Naive thymus-derived CD4-positive, alpha-beta T cell (primary cell): ENCODE data around the gene HS6ST3. TPM values are rescaled to one million over a fixed set of nuclear protein-coding genes. Genes with fewer than 3 reads are reported as not detected.

Experiments used
- ATAC-seq: fragments of 150-1000 bp; cut with Tn5 transposase; 2 replicates; pipeline ENCODE4 v1.10.0; 2021; ENCODE audit warnings: mild to moderate bottlenecking, moderate library complexity
- CTCF ChIA-PET: fragments of 350-600 bp; sonication (Branson Sonifier 250); formaldehyde crosslinking; loops from one replicate; lab custom pipeline; 2021; ENCODE audit warnings: antibody characterized with exemption; lab: Charles Lee
- POLR2A ChIA-PET: fragments of 350-600 bp; sonication (Branson Sonifier 250); formaldehyde crosslinking; loops from one replicate; lab custom pipeline; 2021; ENCODE audit warnings: antibody characterized with exemption, inconsistent platforms; lab: Charles Lee
- DNase-seq, 9 donors: peaks; one replicate each; pipeline versions ENCODE4 v3.0.0 to v3.0.0-alpha.2; 2020 to 2022; ENCODE audit warnings: mixed read lengths in 1 of 9
- H3K27ac ChIP-seq: one replicate; pipeline ENCODE4 v1.7.0; 2013; ENCODE audit warnings: mild to moderate bottlenecking, low read depth, low read length, moderate library complexity
- H3K27me3 ChIP-seq, 2 donors: one replicate each; pipeline ENCODE4 v1.7.0; 2013; ENCODE audit warnings: low read length in 2 of 2, mild to moderate bottlenecking in 2 of 2, moderate library complexity in 2 of 2; ENCODE audit not compliant: control insufficient read depth in 2 of 2, insufficient read depth in 2 of 2
- H3K36me3 ChIP-seq, 3 experiments: 1 replicate in 2 of 3; 2 replicates in 1 of 3; pipeline ENCODE4 v1.7.0; 2013; ENCODE audit warnings: low read length in 3 of 3, mild to moderate bottlenecking in 3 of 3, moderate library complexity in 1 of 3; ENCODE audit not compliant: insufficient read depth in 3 of 3, control insufficient read depth in 2 of 3
- H3K4me1 ChIP-seq, 2 donors: one replicate each; pipeline ENCODE4 v1.7.0; 2013; ENCODE audit warnings: low read length in 2 of 2, mild to moderate bottlenecking in 2 of 2, moderate library complexity in 1 of 2; ENCODE audit not compliant: control insufficient read depth in 2 of 2, insufficient read depth in 2 of 2
- H3K4me3 ChIP-seq: 2 replicates; pipeline ENCODE4 v1.7.0; 2013; ENCODE audit warnings: mild to moderate bottlenecking, low read length
- H3K9me3 ChIP-seq, 3 experiments: 1 replicate in 2 of 3; 2 replicates in 1 of 3; pipeline ENCODE4 v1.7.0; 2013; ENCODE audit warnings: low read length in 3 of 3; ENCODE audit not compliant: control insufficient read depth in 2 of 3
- H3K27ac Mint-ChIP-seq, 9 donors: one replicate each; pipeline ENCODE4 v1.8.0; 2020 to 2022; ENCODE audit warnings: mixed read lengths in 9 of 9, mild to moderate bottlenecking in 8 of 9, moderate library complexity in 5 of 9, inconsistent platforms in 2 of 9
- H3K27me3 Mint-ChIP-seq, 5 donors: one replicate each; pipeline ENCODE4 v1.8.0; 2021 to 2022; ENCODE audit warnings: mixed read lengths in 5 of 5, mild to moderate bottlenecking in 1 of 5
- H3K36me3 Mint-ChIP-seq, 5 donors: one replicate each; pipeline ENCODE4 v1.8.0; 2020 to 2022; ENCODE audit warnings: mixed read lengths in 5 of 5, mild to moderate bottlenecking in 3 of 5, inconsistent platforms in 1 of 5
- H3K4me1 Mint-ChIP-seq, 7 donors: one replicate each; pipeline ENCODE4 v1.8.0; 2020 to 2022; ENCODE audit warnings: mixed read lengths in 7 of 7, mild to moderate bottlenecking in 3 of 7, inconsistent platforms in 1 of 7
- H3K4me3 Mint-ChIP-seq, 10 donors: one replicate each; pipeline ENCODE4 v1.8.0; 2020 to 2022; ENCODE audit warnings: mild to moderate bottlenecking in 10 of 10, mixed read lengths in 10 of 10, moderate library complexity in 6 of 10, inconsistent platforms in 2 of 10
- H3K9me3 Mint-ChIP-seq, 11 donors: one replicate each; pipeline ENCODE4 v1.8.0; 2020 to 2022; ENCODE audit warnings: mixed read lengths in 11 of 11, mild to moderate bottlenecking in 4 of 11, inconsistent platforms in 1 of 11, moderate library complexity in 1 of 11
- intact Hi-C, 2 donors: fragments of 100-400 bp; cut with micrococcal nuclease; formaldehyde crosslinking; loops; one replicate each; pipeline ENCODE4 v1.15.1; 2023
- polyA plus RNA-seq, 2 donors: library from polyadenylated mRNA; unstranded; fragments of 300-500 nt; fragmentation: Illumina TruSeq; gene quantifications; one replicate each; pipeline ENCODE4 v1.2.3, GENCODE V29; 2021
- total RNA-seq, 6 experiments: library from RNA in 5 of 6; stranded (reverse) in 5 of 6; gene quantifications; 1 replicate in 5 of 6; 2 replicates in 1 of 6; pipeline ENCODE4 v1.2.3 and lab custom pipeline; 2021 to 2026

Gene HS6ST3
- total and polyA plus RNA-seq, 7 experiments from 2014 or later, result not detected

DNA sequence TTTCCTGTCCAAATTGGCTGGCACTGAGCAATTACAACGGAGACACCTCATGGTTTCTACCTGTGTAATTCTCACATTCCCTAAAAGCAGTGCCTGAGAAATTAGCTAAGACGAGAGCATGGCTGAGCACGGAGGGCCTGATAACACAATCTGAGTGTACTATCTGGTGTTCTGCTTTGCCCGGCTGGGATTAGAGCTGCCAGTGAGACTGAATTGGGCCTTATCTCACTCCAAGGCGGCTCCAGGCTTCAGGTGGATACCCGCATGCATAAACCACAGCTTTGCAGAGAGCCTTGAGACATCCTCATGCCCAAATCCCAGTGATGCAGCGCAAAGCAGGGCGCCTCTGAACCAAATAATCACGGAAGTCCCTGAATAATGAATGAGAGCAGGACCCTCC is 732.1 kb downstream of the HS6ST3 start:
- no peaks in the 10 kb centered on the region for H3K36me3 Mint-ChIP-seq
- ATAC-seq (no peak), DNase-seq (no peak)
- H3K4me1 ChIP-seq, result no peaks in the 10 kb centered on the region
- intact Hi-C loops, result no loop called here
- no peak overlapping the region for H3K27ac Mint-ChIP-seq
- ChIA-PET CTCF (no interaction called here), POLR2A (no interaction called here)
- H3K4me3 ChIP-seq, result no peak overlapping the region
- H3K36me3 ChIP-seq, result no peaks in the 10 kb centered on the region
- H3K4me3 Mint-ChIP-seq, result no peak overlapping the region
- peaks cover 0 to 12% (median 0%) of the 10 kb centered on the region in 5 donors for H3K27me3 Mint-ChIP-seq
- H3K27me3 ChIP-seq, result no peaks in the 10 kb centered on the region
- H3K27ac ChIP-seq, result no peak overlapping the region
- H3K9me3 ChIP-seq, result no peaks in the 10 kb centered on the region
- H3K4me1 Mint-ChIP-seq, result peaks cover 0 to 5% (median 0%) of the 10 kb centered on the region in 7 donors
- H3K9me3 Mint-ChIP-seq, result peaks cover 0 to 3% (median 0%) of the 10 kb centered on the region in 11 donors

DNA sequence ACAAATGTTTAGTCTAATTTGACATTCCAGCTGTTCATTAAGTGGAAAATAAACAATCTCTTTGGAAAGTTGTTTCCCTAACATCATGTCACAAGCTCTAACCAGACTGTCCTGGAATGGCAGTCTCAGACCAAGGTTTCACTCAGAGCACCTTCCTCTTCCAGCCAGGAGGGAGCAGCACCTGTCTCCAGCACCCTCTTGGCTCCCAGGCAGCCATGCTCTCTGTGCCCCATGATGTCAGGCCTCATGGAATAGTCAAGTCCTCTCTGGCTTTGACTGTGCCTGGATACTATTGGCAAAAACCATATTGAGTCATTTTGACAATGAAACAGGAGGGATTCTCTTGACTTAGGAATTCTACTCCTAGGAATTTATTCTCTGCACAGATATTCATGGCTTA is 733.0 kb downstream of the HS6ST3 start:
- ATAC-seq, result no peak
- H3K27ac Mint-ChIP-seq, result no peak overlapping the region
- H3K36me3 Mint-ChIP-seq, result no peaks in the 10 kb centered on the region
- peaks cover 0 to 12% (median 0%) of the 10 kb centered on the region in 5 donors for H3K27me3 Mint-ChIP-seq
- H3K9me3 ChIP-seq, result no peaks in the 10 kb centered on the region
- peaks cover 0 to 3% (median 0%) of the 10 kb centered on the region in 11 donors for H3K9me3 Mint-ChIP-seq
- intact Hi-C loops, result no loop called here
- no peaks in the 10 kb centered on the region for H3K4me1 ChIP-seq
- no peak for DNase-seq
- POLR2A ChIA-PET, result no interaction called here
- CTCF ChIA-PET, result no interaction called here
- H3K4me3 ChIP-seq, result no peak overlapping the region
- peaks cover 0 to 5% (median 0%) of the 10 kb centered on the region in 7 donors for H3K4me1 Mint-ChIP-seq
- no peaks in the 10 kb centered on the region for H3K36me3 ChIP-seq
- H3K27ac ChIP-seq, result no peak overlapping the region
- H3K27me3 ChIP-seq, result no peaks in the 10 kb centered on the region
- H3K4me3 Mint-ChIP-seq, result no peak overlapping the region

DNA sequence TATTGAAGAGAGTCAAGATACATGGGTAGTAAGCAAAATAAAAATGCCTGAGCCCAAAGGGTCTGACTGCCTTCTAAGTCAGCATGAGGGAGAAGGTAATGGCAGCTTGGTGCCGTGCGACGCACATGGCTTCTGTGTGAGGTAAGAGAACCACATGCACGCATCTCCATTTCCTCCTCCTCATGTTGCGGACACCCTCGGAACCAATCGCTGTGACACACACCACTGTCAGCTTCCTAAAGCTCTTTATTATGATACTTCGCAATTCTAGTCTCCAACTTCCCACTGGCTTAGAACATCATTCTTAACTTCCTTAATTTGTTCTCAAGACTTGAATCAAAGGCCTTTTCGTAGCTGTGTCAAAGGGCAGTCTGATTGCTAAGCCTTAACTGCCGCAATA is 734.2 kb downstream of the HS6ST3 start:
- CTCF ChIA-PET, result no interaction called here
- Mint-ChIP-seq H3K36me3 (no peaks in the 10 kb centered on the region), H3K27ac (no peak overlapping the region), H3K4me1 (peaks cover 0 to 5% (median 0%) of the 10 kb centered on the region in 7 donors), H3K9me3 (peaks cover 0 to 2% (median 0%) of the 10 kb centered on the region in 11 donors), H3K27me3 (peaks cover 0 to 12% (median 0%) of the 10 kb centered on the region in 5 donors), H3K4me3 (no peak overlapping the region)
- no peaks in the 10 kb centered on the region for H3K36me3 ChIP-seq
- POLR2A ChIA-PET, result no interaction called here
- H3K4me3 ChIP-seq, result no peak overlapping the region
- H3K27ac ChIP-seq, result no peak overlapping the region
- no peak for DNase-seq
- H3K9me3 ChIP-seq, result no peaks in the 10 kb centered on the region
- ATAC-seq, result no peak
- H3K27me3 ChIP-seq, result no peaks in the 10 kb centered on the region
- intact Hi-C loops, result no loop called here
- no peaks in the 10 kb centered on the region for H3K4me1 ChIP-seq

DNA sequence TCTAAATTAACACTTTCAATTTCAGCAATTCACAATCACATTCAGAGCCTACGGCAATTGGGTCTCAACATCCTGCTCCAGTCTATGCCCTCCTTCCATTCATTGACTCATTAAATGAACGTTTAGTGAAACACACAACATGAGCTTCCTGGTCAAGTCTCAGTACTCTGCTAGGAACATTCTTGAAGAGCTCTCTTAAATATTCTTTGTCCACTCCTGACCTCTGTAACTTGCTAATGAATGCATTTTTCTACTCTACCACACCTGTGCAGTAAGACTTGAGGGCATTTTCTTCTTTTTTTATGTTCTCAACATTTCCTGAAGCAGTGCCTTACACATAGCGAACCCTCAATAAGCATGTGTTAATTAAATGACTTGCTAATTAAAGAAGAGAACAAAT is 735.7 kb downstream of the HS6ST3 start:
- ATAC-seq, result no peak
- CTCF ChIA-PET, result no interaction called here

DNA sequence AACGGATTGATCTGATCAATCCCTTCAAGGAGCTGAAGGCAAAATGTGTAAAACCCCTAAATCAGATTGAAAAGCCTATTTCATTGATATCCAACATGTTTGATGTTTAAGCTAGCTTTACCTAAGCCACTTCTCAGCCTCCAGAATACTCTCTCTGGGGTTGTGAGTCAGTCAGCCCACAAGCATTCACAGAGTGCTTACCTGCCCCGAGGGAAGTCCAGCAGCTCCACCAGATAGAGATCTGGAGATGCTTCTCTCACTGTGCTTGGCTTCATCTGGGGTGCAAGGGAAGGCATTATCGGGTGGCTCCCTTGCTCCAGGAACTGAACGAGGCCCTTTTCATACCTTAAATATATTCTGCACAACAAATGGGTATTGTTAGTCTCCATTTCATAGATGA is 744.7 kb downstream of the HS6ST3 start:
- intact Hi-C loops, result no loop called here
- Mint-ChIP-seq H3K27me3 (no peaks in the 10 kb centered on the region), H3K36me3 (no peaks in the 10 kb centered on the region), H3K4me1 (no peaks in the 10 kb centered on the region), H3K4me3 (no peak overlapping the region), H3K27ac (no peak overlapping the region), H3K9me3 (peaks cover 0 to 15% (median 4%) of the 10 kb centered on the region in 11 donors)
- no peak for ATAC-seq
- no peaks in the 10 kb centered on the region for H3K36me3 ChIP-seq
- no peaks in the 10 kb centered on the region for H3K9me3 ChIP-seq
- H3K27me3 ChIP-seq, result no peaks in the 10 kb centered on the region
- H3K4me3 ChIP-seq, result no peak overlapping the region
- no peaks in the 10 kb centered on the region for H3K4me1 ChIP-seq
- no peak overlapping the region for H3K27ac ChIP-seq
- ChIA-PET POLR2A (no interaction called here), CTCF (no interaction called here)
- DNase-seq, result no peak

More for the DNA sequence above, 735.7 kb downstream of the HS6ST3 start:
- Histone ChIP-seq H3K4me1 (no peaks in the 10 kb centered on the region), H3K27ac (no peak overlapping the region), H3K9me3 (no peaks in the 10 kb centered on the region), H3K27me3 (no peaks in the 10 kb centered on the region), H3K4me3 (no peak overlapping the region), H3K36me3 (no peaks in the 10 kb centered on the region)
- peaks cover 0 to 4% (median 2%) of the 10 kb centered on the region in 11 donors for H3K9me3 Mint-ChIP-seq
- no peaks in the 10 kb centered on the region for H3K36me3 Mint-ChIP-seq
- peaks cover 0 to 5% (median 0%) of the 10 kb centered on the region in 7 donors for H3K4me1 Mint-ChIP-seq
- no peak for DNase-seq
- intact Hi-C loops, result no loop called here
- H3K27ac Mint-ChIP-seq, result no peak overlapping the region
- H3K4me3 Mint-ChIP-seq, result no peak overlapping the region
- H3K27me3 Mint-ChIP-seq, result peaks cover 0 to 12% (median 0%) of the 10 kb centered on the region in 5 donors
- POLR2A ChIA-PET, result no interaction called here

DNA sequence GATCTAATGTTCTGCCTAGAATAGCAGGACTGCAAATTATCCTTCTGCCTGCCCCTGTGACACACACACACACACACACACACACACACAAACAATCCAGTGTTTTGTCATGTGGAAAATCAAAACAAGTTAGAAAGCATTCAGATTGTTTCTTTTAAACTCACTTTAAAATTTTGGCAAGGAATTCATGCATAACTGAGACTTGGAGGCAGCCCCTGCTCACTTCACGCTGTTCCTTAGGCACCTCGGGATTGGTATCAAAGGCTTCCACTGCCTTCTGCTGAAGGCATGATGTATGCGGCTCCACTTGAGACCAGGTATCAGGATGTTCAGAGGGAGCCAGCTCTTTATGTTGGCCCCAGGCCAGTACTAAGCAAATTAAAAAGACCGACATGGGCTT is 745.6 kb downstream of the HS6ST3 start:
- ATAC-seq (no peak), DNase-seq (no peak)
- no peak overlapping the region for H3K27ac Mint-ChIP-seq
- Histone ChIP-seq H3K9me3 (no peaks in the 10 kb centered on the region), H3K27ac (no peak overlapping the region), H3K4me3 (no peak overlapping the region), H3K4me1 (no peaks in the 10 kb centered on the region), H3K36me3 (no peaks in the 10 kb centered on the region), H3K27me3 (no peaks in the 10 kb centered on the region)
- no peaks in the 10 kb centered on the region for H3K36me3 Mint-ChIP-seq
- intact Hi-C loops, result no loop called here
- H3K9me3 Mint-ChIP-seq, result peaks cover 0 to 14% (median 4%) of the 10 kb centered on the region in 11 donors
- ChIA-PET CTCF (no interaction called here), POLR2A (no interaction called here)
- no peaks in the 10 kb centered on the region for H3K4me1 Mint-ChIP-seq
- no peak overlapping the region for H3K4me3 Mint-ChIP-seq
- H3K27me3 Mint-ChIP-seq, result no peaks in the 10 kb centered on the region

DNA sequence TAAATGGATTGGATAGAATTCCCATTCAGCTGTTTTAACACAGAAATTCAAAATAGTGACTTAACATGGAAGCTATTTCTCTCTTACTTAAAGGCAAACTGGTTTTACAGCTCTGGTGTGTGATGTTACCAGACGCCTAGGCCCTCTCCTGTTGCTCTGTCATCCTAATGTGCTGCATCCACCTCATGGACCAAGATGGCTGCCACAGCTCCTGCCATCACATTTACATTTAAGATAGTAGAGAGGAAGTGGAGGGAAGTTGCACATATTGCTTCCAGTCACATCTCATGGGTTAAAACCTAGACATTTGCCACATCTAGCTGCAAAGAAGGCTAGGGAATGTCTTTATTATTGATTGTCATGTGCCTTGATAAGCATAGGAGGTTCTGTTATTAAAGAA is 746.8 kb downstream of the HS6ST3 start:
- H3K36me3 ChIP-seq, result no peaks in the 10 kb centered on the region
- no peak overlapping the region for H3K27ac Mint-ChIP-seq
- H3K4me3 ChIP-seq, result no peak overlapping the region
- ChIA-PET CTCF (no interaction called here), POLR2A (no interaction called here)
- H3K27me3 Mint-ChIP-seq, result no peaks in the 10 kb centered on the region
- H3K27me3 ChIP-seq, result no peaks in the 10 kb centered on the region
- DNase-seq (no peak), ATAC-seq (no peak)
- no peaks in the 10 kb centered on the region for H3K36me3 Mint-ChIP-seq
- no peaks in the 10 kb centered on the region for H3K9me3 ChIP-seq
- H3K27ac ChIP-seq, result no peak overlapping the region
- no peaks in the 10 kb centered on the region for H3K4me1 Mint-ChIP-seq
- H3K4me1 ChIP-seq, result no peaks in the 10 kb centered on the region
- no peak overlapping the region for H3K4me3 Mint-ChIP-seq
- peaks cover 0 to 14% (median 4%) of the 10 kb centered on the region in 11 donors for H3K9me3 Mint-ChIP-seq
- intact Hi-C loops, result no loop called here
